Thoracic aorta (tissue), 2 donors: Measurements from ENCODE around the gene DMKN. TPM values are rescaled to one million over a fixed set of nuclear protein-coding genes. Genes with fewer than 3 reads are reported as not detected.
"Not testable (repeated sequence)": the region's sequence is repeated elsewhere in the genome, so short reads cannot be mapped to it uniquely, and the experiment has no call there.

Experiments used
- ATAC-seq: fragments of 150-250 bp; one replicate; pipeline ENCODE4 v1.8.0; 2017; ENCODE audit warnings: low read depth; ENCODE audit not compliant: insufficient number of reproducible peaks, low FRiP score
- DNase-seq: peaks from one replicate; pipeline ENCODE4 v3.0.0-alpha.2; 2020; ENCODE audit warnings: low spot score
- H3K27ac ChIP-seq, 2 donors: fragments of 200-600 bp; sonication (generic); 1 replicate in 1 of 2; 2 replicates in 1 of 2; pipeline ENCODE4 v1.5.1; 2016; ENCODE audit warnings: mild to moderate bottlenecking in 2 of 2, moderate library complexity in 2 of 2
- H3K27me3 ChIP-seq: fragments of 200-600 bp; sonication (generic); replicated peaks from 2 replicates; pipeline ENCODE4 v1.6.0; 2016; ENCODE audit warnings: mild to moderate bottlenecking; ENCODE audit not compliant: insufficient read depth
- H3K36me3 ChIP-seq: fragments of 200-600 bp; sonication (generic); one replicate; pipeline ENCODE4 v1.5.1; 2016
- H3K4me1 ChIP-seq, 2 donors: fragments of 200-600 bp; sonication (generic); 1 replicate in 1 of 2; 2 replicates in 1 of 2; pipeline versions ENCODE4 v1.5.1 to v1.6.0; 2016; ENCODE audit warnings: low read depth in 2 of 2, mild to moderate bottlenecking in 1 of 2; ENCODE audit not compliant: control insufficient read depth in 1 of 2
- H3K4me3 ChIP-seq: fragments of 200-600 bp; sonication (generic); 2 replicates; pipeline ENCODE4 v1.5.1; 2016; ENCODE audit warnings: mild to moderate bottlenecking
- H3K9me3 ChIP-seq: fragments of 200-600 bp; sonication (generic); 2 replicates; pipeline ENCODE4 v1.5.1; 2016
- total RNA-seq, 2 donors: library from RNA; depleted of rRNA; stranded (reverse); fragments of >200 nt; gene quantifications; one replicate each; pipeline versions ENCODE4 v1.1.0 to v1.2.3, GENCODE V29; 2016
- TF ChIP-seq, protein P1 (sequence below): fragments of 200-600 bp; sonication (generic); IDR thresholded peaks from one replicate; pipeline ENCODE4 v1.5.1; 2019; ENCODE audit warnings: antibody characterized with exemption

Gene DMKN
- total RNA-seq, 2 donors from 2014 or later: 26.1 to 53.7 TPM

DNA sequence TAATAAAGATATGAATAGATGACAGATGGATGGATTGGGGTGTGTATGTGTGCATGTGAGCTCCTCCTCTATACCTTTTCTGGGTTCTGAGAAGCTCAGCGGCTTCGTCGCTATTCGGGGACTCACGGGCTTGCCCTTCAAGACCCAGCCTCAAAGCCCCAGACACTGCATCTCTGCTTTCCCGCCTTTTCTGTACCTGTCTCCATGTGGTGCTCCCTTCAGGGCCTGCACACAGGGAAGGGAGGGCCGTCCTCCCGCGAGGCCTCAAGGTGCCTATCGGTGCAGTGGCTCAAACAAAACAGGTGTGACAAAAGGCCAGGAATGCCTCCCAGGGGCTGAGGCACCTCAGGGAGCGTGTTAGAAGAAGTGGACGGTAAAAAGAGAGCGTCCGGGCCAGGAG lies 39.3 kb downstream of the DMKN start:
- Histone ChIP-seq H3K4me3 (no peak overlapping the region), H3K4me1 (no peaks in the 10 kb centered on the region), H3K36me3 (no peaks in the 10 kb centered on the region), H3K27ac (no peak overlapping the region), H3K27me3 (no peaks in the 10 kb centered on the region), H3K9me3 (no peaks in the 10 kb centered on the region)
- no peak for DNase-seq
- ATAC-seq: no peak
- TF ChIP-seq, protein P1, sequence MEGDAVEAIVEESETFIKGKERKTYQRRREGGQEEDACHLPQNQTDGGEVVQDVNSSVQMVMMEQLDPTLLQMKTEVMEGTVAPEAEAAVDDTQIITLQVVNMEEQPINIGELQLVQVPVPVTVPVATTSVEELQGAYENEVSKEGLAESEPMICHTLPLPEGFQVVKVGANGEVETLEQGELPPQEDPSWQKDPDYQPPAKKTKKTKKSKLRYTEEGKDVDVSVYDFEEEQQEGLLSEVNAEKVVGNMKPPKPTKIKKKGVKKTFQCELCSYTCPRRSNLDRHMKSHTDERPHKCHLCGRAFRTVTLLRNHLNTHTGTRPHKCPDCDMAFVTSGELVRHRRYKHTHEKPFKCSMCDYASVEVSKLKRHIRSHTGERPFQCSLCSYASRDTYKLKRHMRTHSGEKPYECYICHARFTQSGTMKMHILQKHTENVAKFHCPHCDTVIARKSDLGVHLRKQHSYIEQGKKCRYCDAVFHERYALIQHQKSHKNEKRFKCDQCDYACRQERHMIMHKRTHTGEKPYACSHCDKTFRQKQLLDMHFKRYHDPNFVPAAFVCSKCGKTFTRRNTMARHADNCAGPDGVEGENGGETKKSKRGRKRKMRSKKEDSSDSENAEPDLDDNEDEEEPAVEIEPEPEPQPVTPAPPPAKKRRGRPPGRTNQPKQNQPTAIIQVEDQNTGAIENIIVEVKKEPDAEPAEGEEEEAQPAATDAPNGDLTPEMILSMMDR: no peak

DNA sequence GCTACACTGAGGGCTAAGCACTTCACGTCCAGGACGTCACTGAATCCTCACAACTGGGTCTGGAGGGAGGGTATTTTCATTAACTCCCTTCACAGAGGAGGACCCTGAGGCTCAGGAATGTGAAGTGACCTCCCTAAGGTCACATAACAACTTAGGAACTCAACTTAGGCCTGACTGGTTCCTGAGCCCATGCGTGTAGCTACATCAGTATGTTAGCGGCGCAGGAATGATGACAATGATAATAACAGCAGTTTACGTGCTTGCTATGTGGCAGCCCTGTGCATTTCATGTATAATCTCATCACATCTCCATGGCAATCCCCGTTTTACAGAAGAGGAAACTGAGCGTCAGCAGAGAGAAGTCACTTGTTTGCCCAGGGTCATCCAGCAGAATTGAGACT lies 41.5 kb downstream of the DMKN start:
- H3K4me1 ChIP-seq: no peaks in the 10 kb centered on the region
- DNase-seq (no peak), ATAC-seq (no peak)
- no peaks in the 10 kb centered on the region for H3K27me3 ChIP-seq
- no peak overlapping the region for H3K4me3 ChIP-seq
- H3K9me3 ChIP-seq: no peaks in the 10 kb centered on the region
- no peak overlapping the region for H3K27ac ChIP-seq
- TF ChIP-seq, protein P1: no peak
- no peaks in the 10 kb centered on the region for H3K36me3 ChIP-seq

DNA sequence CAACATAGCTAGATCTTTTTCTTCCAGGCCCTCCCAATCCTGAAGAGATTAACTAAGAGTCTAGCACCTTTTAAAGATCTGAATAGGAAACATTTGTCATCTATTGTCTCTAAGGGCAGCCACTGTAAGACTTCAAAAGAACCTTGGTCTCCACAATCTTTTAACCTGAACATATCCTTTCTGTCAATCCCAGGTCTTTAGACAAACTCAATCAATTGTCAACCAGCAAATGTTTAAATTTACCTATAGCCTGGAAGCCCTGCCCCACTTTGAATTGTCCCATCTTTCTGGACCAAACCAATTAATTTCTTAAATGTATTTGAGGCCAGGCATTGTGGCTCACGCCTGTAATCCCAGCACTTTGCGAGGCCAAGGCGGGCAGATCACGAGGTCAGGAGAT lies 42.4 kb downstream of the DMKN start:
- DNase-seq, H3K27ac ChIP-seq: not testable (repeated sequence)

DNA sequence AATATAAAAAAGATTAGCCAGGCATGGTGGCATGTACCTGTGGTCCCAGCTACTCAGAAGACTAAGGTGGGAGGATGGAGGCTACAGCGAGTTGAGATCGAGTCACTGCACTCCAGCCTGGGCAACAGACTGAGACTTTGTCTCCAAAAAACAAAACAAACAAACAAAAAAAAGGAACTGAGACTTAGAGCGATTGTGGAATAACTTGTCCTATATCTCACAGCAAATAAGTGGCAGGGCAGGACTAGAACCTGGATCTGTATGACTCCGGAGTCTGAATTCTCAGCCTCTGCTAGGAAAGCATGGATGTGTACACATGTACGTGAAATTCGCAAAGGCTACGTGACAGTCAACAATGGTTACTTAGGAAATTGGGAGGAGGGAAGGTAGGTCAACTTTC lies 43.3 kb downstream of the DMKN start:
- Histone ChIP-seq H3K4me3 (no peak overlapping the region), H3K27me3 (no peaks in the 10 kb centered on the region), H3K4me1 (no peaks in the 10 kb centered on the region), H3K36me3 (no peaks in the 10 kb centered on the region), H3K9me3 (no peaks in the 10 kb centered on the region), H3K27ac (no peak overlapping the region)
- DNase-seq: no peak
- TF ChIP-seq, protein P1: no peak
- ATAC-seq: no peak

More for the DNA sequence above, 42.4 kb downstream of the DMKN start:
- H3K4me1 ChIP-seq, ATAC-seq, H3K4me3 ChIP-seq, H3K36me3 ChIP-seq, H3K27me3 ChIP-seq, H3K9me3 ChIP-seq: not testable (repeated sequence)

DNA sequence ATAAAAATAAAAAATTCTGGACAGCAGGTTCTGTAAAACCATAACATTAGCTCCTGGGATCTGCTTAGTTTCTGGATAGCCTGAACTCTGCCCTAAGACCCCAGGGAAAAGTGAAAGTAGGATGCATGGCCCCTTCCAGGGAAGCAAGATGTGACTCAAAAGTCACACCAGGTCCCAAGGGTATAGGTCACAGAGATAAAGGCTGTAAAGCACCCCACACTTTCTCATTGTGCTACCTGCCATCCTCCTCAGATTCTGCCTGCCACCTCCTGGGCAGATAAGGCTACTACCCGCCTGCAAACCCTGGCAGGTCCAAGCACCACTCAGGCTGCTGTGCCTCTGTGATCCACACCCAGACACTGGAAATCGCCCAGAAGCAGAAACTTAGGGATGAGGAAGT lies 44.8 kb downstream of the DMKN start:
- TF ChIP-seq, protein P1: no peak
- H3K4me3 ChIP-seq: no peak overlapping the region
- no peaks in the 10 kb centered on the region for H3K36me3 ChIP-seq
- no peaks in the 10 kb centered on the region for H3K9me3 ChIP-seq
- no peak for ATAC-seq
- DNase-seq: no peak
- no peaks in the 10 kb centered on the region for H3K4me1 ChIP-seq
- H3K27me3 ChIP-seq: no peaks in the 10 kb centered on the region
- H3K27ac ChIP-seq: no peak overlapping the region

DNA sequence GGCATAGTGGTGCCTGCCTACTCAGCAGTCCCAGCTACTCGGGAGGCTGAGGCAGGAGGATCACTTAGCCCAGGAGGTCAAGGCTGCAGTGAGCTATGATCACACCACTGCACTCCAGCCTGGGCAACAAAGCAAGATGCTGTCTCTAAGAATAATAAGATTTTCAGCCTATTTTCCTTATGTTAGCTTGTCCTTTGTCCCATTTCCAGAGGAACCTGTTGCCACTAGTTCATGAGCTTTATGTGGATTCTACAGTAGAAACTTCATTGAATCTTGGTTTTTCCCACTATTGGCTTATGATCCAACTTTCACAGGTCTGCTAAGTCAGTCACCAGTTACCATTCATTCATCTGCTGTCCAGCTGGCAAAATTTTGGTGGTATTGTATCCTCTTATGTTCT lies 47.2 kb downstream of the DMKN start:
- H3K9me3 ChIP-seq: no peaks in the 10 kb centered on the region
- TF ChIP-seq, protein P1: no peak
- H3K4me1 ChIP-seq: no peaks in the 10 kb centered on the region
- no peak for DNase-seq
- H3K27ac ChIP-seq: no peak overlapping the region
- H3K27me3 ChIP-seq: no peaks in the 10 kb centered on the region
- H3K36me3 ChIP-seq: no peaks in the 10 kb centered on the region
- no peak for ATAC-seq
- H3K4me3 ChIP-seq: no peak overlapping the region

DNA sequence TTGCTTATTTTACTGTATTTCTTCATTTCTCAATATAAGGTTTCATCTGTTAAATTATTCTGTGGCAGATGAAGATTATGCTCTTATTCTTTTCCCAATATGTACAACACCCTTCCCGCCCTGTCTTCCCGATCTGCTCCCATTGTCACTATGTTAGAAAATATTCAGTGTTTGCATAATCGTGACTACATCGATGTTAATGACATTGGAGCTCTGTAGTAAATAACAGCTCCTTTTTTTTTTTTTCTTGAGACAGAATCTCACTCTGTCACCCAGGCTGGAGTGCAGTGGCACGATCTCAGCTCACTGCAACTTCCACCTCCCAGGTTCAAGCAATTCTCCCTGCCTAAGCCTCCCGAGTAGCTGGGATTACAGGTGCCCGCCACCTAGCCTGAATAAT lies 50.5 kb downstream of the DMKN start:
- not testable (repeated sequence) for H3K4me3 ChIP-seq, H3K4me1 ChIP-seq, H3K36me3 ChIP-seq, ATAC-seq, H3K27me3 ChIP-seq, H3K9me3 ChIP-seq, H3K27ac ChIP-seq, DNase-seq
